ENCODE data around the gene MACC1. TPM values are rescaled to one million over a fixed set of nuclear protein-coding genes. Genes with fewer than 3 reads are reported as not detected.

MACC1 gene
- total and polyA plus RNA-seq, 9 of the 15 experiments (the other 6 are each of a cell fraction or from before 2014, with no cell fraction given): 5.9 to 30.2 (median 10.4) TPM

GRCh38 chr7:20172736-20173334, 44.3 kb downstream of the MACC1 start:
- no TSS peak for BruUV-seq (replicated peaks)
- CTCF ChIA-PET (ENCODE audit: low intra/inter-chr PET ratio): interaction anchor here (1.1 to 1.2 kb wide), 2 partner anchors 14 to 419 kb away, joined by 3 to 5 read pairs; no protein-coding TSS in a partner anchor
- H3K4me3 ChIP-seq: no peak overlapping the region
- POLR2A ChIA-PET: interaction anchor here (0.7 to 0.8 kb wide), 2 partner anchors 11 to 47 kb away, joined by 3 to 4 read pairs; no protein-coding TSS in a partner anchor
- intact Hi-C loops (cut with micrococcal nuclease): loop anchor here (5.0 kb wide), 1 partner anchor 421 kb away; no protein-coding TSS in a partner anchor
- FAIRE-seq (peak; percentile 80), ATAC-seq (peak; percentile 95), DNase-seq (ENCODE audit: extremely low read depth in 1 of 4, low spot score in 3 of 4) (peak; percentile 20 to 65 (median 44))
- H3K4me1 ChIP-seq (replicated peaks in 1 of 2; ENCODE audit: control insufficient read depth in 2 of 2, insufficient read depth in 2 of 2, low read length in 2 of 2): no peaks in the 10 kb centered on the region
- H3K36me3 ChIP-seq (ENCODE audit: control insufficient read depth, insufficient read depth, low read length): no peaks in the 10 kb centered on the region; the same call in 2 of the 3 replicates
- H4K20me1 ChIP-seq (replicated peaks; ENCODE audit: control insufficient read depth, insufficient read depth, low read length): no peaks in the 10 kb centered on the region
- no peak overlapping the region for H3K9ac ChIP-seq (ENCODE audit: insufficient read depth in 1 of 2, low read depth in 2 of 2, low read length in 2 of 2)
- no peak overlapping the region for H2AFZ ChIP-seq (ENCODE audit: low read depth, low read length)
- no peak overlapping the region for H3K4me2 ChIP-seq (ENCODE audit: insufficient read depth, low read length)
- H3K27me3 ChIP-seq (ENCODE audit: control insufficient read depth in 2 of 2, insufficient read depth in 2 of 2, low read length in 2 of 2): no peaks in the 10 kb centered on the region
- no peaks in the 10 kb centered on the region for H3K9me1 ChIP-seq (ENCODE audit: control insufficient read depth, insufficient read depth, low read length)
- no peaks in the 10 kb centered on the region for H3K9me3 ChIP-seq (replicated peaks; ENCODE audit: control insufficient read depth, insufficient read depth, low read depth, low read length)
- no peaks in the 10 kb centered on the region for H3K79me2 ChIP-seq (ENCODE audit: control insufficient read depth, insufficient read depth, low read length)
- no peak overlapping the region for H3K27ac ChIP-seq (ENCODE audit: extremely low read depth, low read depth, low read length)
- in situ Hi-C loops (cut with MboI): loop anchor here (25.0 kb wide), 1 partner anchor 411 kb away; the partner anchor contains the start of gene TMEM196
- 42% methylated on average over 3 of the region's 3 CpGs for WGBS (ENCODE audit: insufficient coverage, low coverage, missing lambda C conversion rate)
- TF ChIP-seq RAD21 (CRISPR knock-in tag; conservative IDR thresholded peaks at IDR 0.05 in 1 of 2, IDR thresholded peaks at IDR 0.05 in 1 of 2): peak; percentile 24 to 57; a peak in 2 of 4 replicates
- TF ChIP-seq PHB2 (IDR thresholded peaks at IDR 0.05; ENCODE audit: low read depth): no peak
- no peak for TF ChIP-seq ZNF24 (IDR thresholded peaks at IDR 0.05)
- TF ChIP-seq SMC3 (conservative IDR thresholded peaks at IDR 0.05; ENCODE audit: insufficient read depth, low read depth, low read length): peak; percentile 48; the same call in 1 of the 2 replicates
- no peak for TF ChIP-seq MBD2 (IDR thresholded peaks at IDR 0.05; ENCODE audit: borderline replicate concordance, low read depth)
- TF ChIP-seq CBX1 (IDR thresholded peaks at IDR 0.05; ENCODE audit: low read depth): no peak
- peak; percentile 53 to 69 (median 64) for TF ChIP-seq CTCF (IDR thresholded peaks at IDR 0.05 in 2 of 3, conservative IDR thresholded peaks at IDR 0.05 in 1 of 3; ENCODE audit: insufficient read depth in 2 of 3, low read depth in 1 of 3, low read length in 3 of 3)
- TF ChIP-seq HMG20A (CRISPR knock-in tag; conservative IDR thresholded peaks at IDR 0.05): no peak
- peak; percentile 80 for TF ChIP-seq TFAP4 (CRISPR knock-in tag; IDR thresholded peaks at IDR 0.05; ENCODE audit: borderline replicate concordance)
- TF ChIP-seq STAT5A (IDR thresholded peaks at IDR 0.05; ENCODE audit: borderline replicate concordance, low read length): 0 out of 2 replicates have a peak, but pooled peaks have one; percentile 15
- TF ChIP-seq BDP1 (IDR thresholded peaks at IDR 0.05; ENCODE audit: insufficient read depth, insufficient read length): no peak
- no peak for TF ChIP-seq PTRF (tag; IDR thresholded peaks at IDR 0.05)
- TF ChIP-seq DACH1 (IDR thresholded peaks at IDR 0.05; ENCODE audit: partially characterized antibody): peak; percentile 57
